ENCODE data around the gene RWDD3.

GRCh38 chr1:95226781-95227660, 7.0 kb upstream of the RWDD3 start:
- TF ChIP-seq CTCF (IDR thresholded peaks at IDR 0.05; ENCODE audit: low read depth, low read length): no peak
- TF ChIP-seq EZH2phosphoT487 (IDR thresholded peaks at IDR 0.05; ENCODE audit: low read depth): no peak

All from OCI-LY3 (cell line).